Endodermal cell (in vitro differentiated cells): ENCODE measurements around the gene PNKD. TPM values are rescaled to one million over a fixed set of nuclear protein-coding genes. Genes with fewer than 3 reads are reported as not detected.
A peak's percentile ranks its signal among the peaks of the same experiment; 100 is the strongest.

Source experiments
- DNase-seq: peaks from one replicate; pipeline ENCODE4 v3.0.0-alpha.2; 2017
- H3K27ac ChIP-seq: 2 replicates; pipeline ENCODE4 v1.5.1; 2013; ENCODE audit warnings: mild to moderate bottlenecking, low read depth, low read length, moderate library complexity
- H3K27me3 ChIP-seq: 2 replicates; pipeline ENCODE4 v1.6.1; 2013; ENCODE audit warnings: mild to moderate bottlenecking, low read length, moderate library complexity; ENCODE audit not compliant: insufficient read depth, control insufficient read depth, poor library complexity, severe bottlenecking
- H3K36me3 ChIP-seq: 2 replicates; pipeline ENCODE4 v1.7.0; 2013; ENCODE audit warnings: mild to moderate bottlenecking, low read length, moderate library complexity; ENCODE audit not compliant: control insufficient read depth, insufficient read depth
- H3K4me1 ChIP-seq: one replicate; pipeline ENCODE4 v1.7.0; 2013; ENCODE audit warnings: low read length; ENCODE audit not compliant: control insufficient read depth, insufficient read depth
- H3K4me3 ChIP-seq: 2 replicates; pipeline ENCODE4 v1.5.1; 2013; ENCODE audit warnings: mild to moderate bottlenecking, low read length, moderate library complexity
- H3K9ac ChIP-seq: 2 replicates; pipeline ENCODE4 v1.6.1; 2013; ENCODE audit warnings: mild to moderate bottlenecking, low read length, moderate library complexity; ENCODE audit not compliant: poor library complexity, severe bottlenecking; ENCODE audit errors: extremely low read depth
- H3K9me3 ChIP-seq: 2 replicates; pipeline ENCODE4 v1.6.1; 2013; ENCODE audit warnings: mild to moderate bottlenecking, low read length, moderate library complexity; ENCODE audit not compliant: control insufficient read depth
- H3K27ac Mint-ChIP-seq: 2 replicates; pipeline ENCODE4 v1.8.0; 2020; ENCODE audit warnings: mixed read lengths
- H3K27me3 Mint-ChIP-seq: 2 replicates; pipeline ENCODE4 v1.8.0; 2021; ENCODE audit warnings: mild to moderate bottlenecking, mixed read lengths; ENCODE audit not compliant: insufficient read depth
- H3K36me3 Mint-ChIP-seq: 2 replicates; pipeline ENCODE4 v1.8.0; 2020; ENCODE audit warnings: low read depth, mixed read lengths
- H3K4me1 Mint-ChIP-seq: 2 replicates; pipeline ENCODE4 v1.8.0; 2020; ENCODE audit warnings: mixed read lengths
- H3K4me3 Mint-ChIP-seq: 2 replicates; pipeline ENCODE4 v1.8.0; 2020; ENCODE audit warnings: mild to moderate bottlenecking, moderate library complexity, mixed read lengths
- H3K9me3 Mint-ChIP-seq: 2 replicates; pipeline ENCODE4 v1.8.0; 2020; ENCODE audit warnings: mild to moderate bottlenecking, mixed read lengths
- WGBS, 2 experiments: methylation state at CpG; one replicate each; pipeline versions ENCODE4 v1.1.5 to v1.1.7; 2013; ENCODE audit warnings: missing lambda C conversion rate in 2 of 2, mixed read lengths in 1 of 2; ENCODE audit not compliant: insufficient coverage in 1 of 2, insufficient read length in 1 of 2; 5-methylcytosine and 5-hydroxymethylcytosine counted together
- total RNA-seq, 2 donors: library from RNA; stranded (reverse); fragmentation: NEBNext Ultra II Directional in 1 of 2; extraction: Animal tissue kit (Norgen Biotek cat#: 25700) in 1 of 2; gene quantifications; 2 replicates in 1 of 2; 3 replicates in 1 of 2; pipeline ENCODE4 v1.2.1, GENCODE V29; 2021
- TF ChIP-seq, protein P1 (sequence below): fragments of 200-600 bp; sonication (generic); conservative IDR thresholded peaks from 2 replicates; pipeline ENCODE4 v1.5.0; 2021; ENCODE audit warnings: antibody characterized with exemption, mild to moderate bottlenecking

Gene PNKD
- total RNA-seq, 2 donors from 2014 or later, result 33.9 to 39.6 TPM

DNA sequence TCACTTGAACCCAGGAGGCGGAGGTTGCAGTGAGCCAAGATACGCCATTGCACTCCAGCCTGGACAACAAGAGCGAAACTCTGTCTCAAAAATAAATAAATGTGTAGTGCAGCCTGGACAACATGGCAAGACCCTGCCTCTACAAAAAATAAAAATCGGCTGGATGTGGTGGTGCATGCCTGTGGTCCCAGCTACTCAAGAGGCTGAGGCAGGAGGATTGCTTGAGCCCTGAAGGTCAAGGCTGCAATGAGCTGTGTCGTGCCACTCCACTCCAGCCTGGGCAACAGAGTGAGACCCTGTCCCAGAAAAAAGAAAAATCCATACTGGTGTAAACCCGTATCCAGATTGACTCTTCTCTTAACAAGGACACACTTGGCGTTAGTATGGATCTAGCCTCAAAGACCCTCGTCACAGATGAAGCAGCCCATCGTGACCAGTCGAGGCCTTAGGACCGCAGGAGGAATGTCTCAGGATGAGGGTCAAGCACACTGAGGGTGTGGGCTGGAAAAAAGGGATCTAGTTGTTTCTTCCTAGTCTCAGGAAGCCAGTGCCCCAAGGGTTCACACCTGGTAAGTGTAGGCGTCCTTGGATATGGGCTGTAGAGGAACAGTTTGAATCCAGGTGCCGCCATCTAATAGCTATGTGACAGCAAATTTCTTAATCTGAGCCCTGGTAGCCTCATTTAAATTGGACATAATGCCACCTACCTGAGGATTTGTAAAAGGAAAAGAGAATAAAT, 13.5 kb upstream of the PNKD start:
- no peak overlapping the region for H3K4me3 ChIP-seq
- H3K4me3 Mint-ChIP-seq, result no peak overlapping the region
- H3K36me3 Mint-ChIP-seq, result peaks cover 41% of the 10 kb centered on the region
- H3K9me3 Mint-ChIP-seq, result no peaks in the 10 kb centered on the region
- no peak overlapping the region for H3K27ac ChIP-seq
- H3K27ac Mint-ChIP-seq, result no peak overlapping the region
- H3K27me3 ChIP-seq, result no peaks in the 10 kb centered on the region
- no peaks in the 10 kb centered on the region for H3K27me3 Mint-ChIP-seq
- TF ChIP-seq, protein P1, sequence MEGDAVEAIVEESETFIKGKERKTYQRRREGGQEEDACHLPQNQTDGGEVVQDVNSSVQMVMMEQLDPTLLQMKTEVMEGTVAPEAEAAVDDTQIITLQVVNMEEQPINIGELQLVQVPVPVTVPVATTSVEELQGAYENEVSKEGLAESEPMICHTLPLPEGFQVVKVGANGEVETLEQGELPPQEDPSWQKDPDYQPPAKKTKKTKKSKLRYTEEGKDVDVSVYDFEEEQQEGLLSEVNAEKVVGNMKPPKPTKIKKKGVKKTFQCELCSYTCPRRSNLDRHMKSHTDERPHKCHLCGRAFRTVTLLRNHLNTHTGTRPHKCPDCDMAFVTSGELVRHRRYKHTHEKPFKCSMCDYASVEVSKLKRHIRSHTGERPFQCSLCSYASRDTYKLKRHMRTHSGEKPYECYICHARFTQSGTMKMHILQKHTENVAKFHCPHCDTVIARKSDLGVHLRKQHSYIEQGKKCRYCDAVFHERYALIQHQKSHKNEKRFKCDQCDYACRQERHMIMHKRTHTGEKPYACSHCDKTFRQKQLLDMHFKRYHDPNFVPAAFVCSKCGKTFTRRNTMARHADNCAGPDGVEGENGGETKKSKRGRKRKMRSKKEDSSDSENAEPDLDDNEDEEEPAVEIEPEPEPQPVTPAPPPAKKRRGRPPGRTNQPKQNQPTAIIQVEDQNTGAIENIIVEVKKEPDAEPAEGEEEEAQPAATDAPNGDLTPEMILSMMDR, result no peak
- H3K9ac ChIP-seq, result no peak overlapping the region
- H3K4me1 Mint-ChIP-seq, result peaks cover 14% of the 10 kb centered on the region
- no peak for DNase-seq
- no peaks in the 10 kb centered on the region for H3K9me3 ChIP-seq
- WGBS, 2 experiments, result 95 to 96% methylated on average over 13 of the region's 13 CpGs
- no peaks in the 10 kb centered on the region for H3K4me1 ChIP-seq
- H3K36me3 ChIP-seq, result peaks cover 43% of the 10 kb centered on the region

DNA sequence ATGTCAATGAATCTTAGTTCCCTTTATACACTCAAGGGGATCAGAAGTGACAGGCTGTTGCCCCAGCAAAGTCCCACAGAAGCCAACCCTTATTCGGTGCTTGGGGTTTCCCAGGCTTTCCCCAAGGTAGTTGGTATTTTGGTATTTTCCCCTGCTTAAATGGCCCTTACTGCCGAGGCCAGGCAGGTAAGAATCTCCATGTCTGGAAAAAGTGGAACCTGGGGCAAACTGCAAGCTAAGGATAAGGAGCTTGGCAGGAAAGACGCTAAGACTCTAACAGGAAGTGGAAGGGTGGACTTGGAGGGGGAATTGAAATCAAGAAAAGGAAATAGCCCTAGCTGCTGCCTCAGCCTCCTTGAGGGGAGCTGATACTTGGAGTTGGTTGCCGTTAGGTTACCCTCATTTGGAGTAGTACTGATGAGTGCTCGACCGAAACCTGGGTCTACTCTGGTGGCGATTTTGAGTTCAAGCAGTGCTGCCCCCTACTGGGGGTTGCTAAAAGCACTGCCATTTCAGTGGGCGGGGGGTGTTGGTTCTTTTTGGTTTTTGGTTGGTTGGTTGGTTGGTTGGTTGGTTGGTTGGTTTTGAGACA, 12.8 kb upstream of the PNKD start:
- Mint-ChIP-seq H3K9me3 (no peaks in the 10 kb centered on the region), H3K27me3 (no peaks in the 10 kb centered on the region), H3K27ac (peak overlapping the region; percentile 66), H3K4me3 (no peak overlapping the region), H3K36me3 (peaks cover 34% of the 10 kb centered on the region), H3K4me1 (peaks cover 14% of the 10 kb centered on the region)
- Histone ChIP-seq H3K36me3 (peaks cover 37% of the 10 kb centered on the region), H3K9ac (no peak overlapping the region), H3K4me3 (no peak overlapping the region), H3K27ac (no peak overlapping the region), H3K27me3 (no peaks in the 10 kb centered on the region), H3K4me1 (no peaks in the 10 kb centered on the region), H3K9me3 (no peaks in the 10 kb centered on the region)
- WGBS, 2 experiments, result 77 to 92% methylated on average over 3 to 8 of the region's 8 CpGs
- TF ChIP-seq, protein P1, result peak; percentile 83
- DNase-seq, result peak; percentile 94

DNA sequence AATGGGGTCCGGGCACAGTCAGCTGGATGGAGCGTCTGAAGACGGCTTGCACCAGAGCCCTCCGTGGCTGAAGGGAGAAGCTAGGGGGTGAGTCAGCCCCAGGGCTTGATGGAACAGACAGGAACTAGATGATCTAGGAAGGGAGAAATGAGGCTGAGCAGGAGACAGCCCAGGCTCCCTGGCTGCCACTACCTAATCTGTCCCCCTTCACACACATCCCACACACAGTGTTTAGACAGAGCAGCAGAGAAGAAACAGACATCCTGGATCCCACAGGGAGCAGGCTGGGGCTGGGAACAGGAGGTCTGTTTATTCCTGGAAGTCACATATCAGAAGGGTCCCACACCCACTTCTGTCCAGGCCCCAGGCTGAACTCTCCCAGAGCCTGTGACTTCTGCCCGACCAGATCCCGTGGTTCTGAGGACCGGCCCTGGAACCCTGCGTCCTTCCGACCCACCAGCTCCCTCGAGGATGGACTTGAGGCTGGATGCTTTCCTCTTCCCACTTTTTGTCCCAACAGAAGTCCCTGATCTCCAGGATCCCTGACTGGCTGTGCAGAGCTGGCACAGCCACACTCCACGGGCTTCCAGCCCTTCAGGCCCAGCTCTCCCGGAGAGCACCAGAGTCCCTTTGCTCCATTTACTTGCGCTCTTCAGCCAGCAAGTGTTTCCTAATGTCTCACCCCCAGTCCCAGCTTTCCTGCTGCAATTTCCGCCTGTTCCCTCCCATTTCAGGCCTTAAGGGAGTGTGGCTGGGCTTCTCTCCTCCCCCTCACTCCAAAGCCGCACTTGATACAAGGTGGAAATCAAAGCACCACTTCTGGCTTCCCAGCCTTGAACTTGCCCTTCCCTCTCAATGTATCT, 11.0 kb upstream of the PNKD start:
- DNase-seq, result no peak
- H3K9me3 Mint-ChIP-seq, result no peaks in the 10 kb centered on the region

More for the DNA sequence above, 11.0 kb upstream of the PNKD start:
- Mint-ChIP-seq H3K4me1 (peaks cover 14% of the 10 kb centered on the region), H3K36me3 (peaks cover 26% of the 10 kb centered on the region), H3K4me3 (no peak overlapping the region), H3K27ac (no peak overlapping the region), H3K27me3 (no peaks in the 10 kb centered on the region)
- Histone ChIP-seq H3K4me1 (no peaks in the 10 kb centered on the region), H3K27me3 (no peaks in the 10 kb centered on the region), H3K27ac (peak overlapping the region; percentile 51), H3K9me3 (no peaks in the 10 kb centered on the region), H3K4me3 (no peak overlapping the region), H3K9ac (no peak overlapping the region), H3K36me3 (peaks cover 26% of the 10 kb centered on the region)
- WGBS, 2 experiments, result 83 to 89% methylated on average over 11 to 15 of the region's 15 CpGs
- TF ChIP-seq, protein P1, result no peak
